Endothelial cell of umbilical vein (primary cell): ENCODE measurements around the gene PPME1. TPM values are rescaled to one million over a fixed set of nuclear protein-coding genes. Genes with fewer than 3 reads are reported as not detected.

Experiments
- BruUV-seq: library from RNA; stranded (reverse); fragments of 400-500 nt; replicated peaks from 2 replicates; lab custom pipeline; 2021; lab: Mats Ljungman, UMichigan
- CTCF ChIA-PET: fragments of 300-600, 350-600 bp; sonication (Branson Sonifier 250); formaldehyde crosslinking; loops from one replicate; lab custom pipeline; 2021; ENCODE audit warnings: antibody characterized with exemption, inconsistent platforms; lab: Charles Lee
- POLR2A ChIA-PET: fragments of 300-600, 350-600 bp; sonication (Branson Sonifier 250); formaldehyde crosslinking; loops from one replicate; lab custom pipeline; 2021; ENCODE audit warnings: antibody characterized with exemption, inconsistent platforms; lab: Charles Lee
- DNase-seq: peaks from one replicate; pipeline ENCODE4 v3.0.0-alpha.2; 2011; ENCODE audit warnings: low read depth, low spot score
- FAIRE-seq: peaks from 2 replicates; lab custom pipeline; 2011; peaks lifted over from hg19 to GRCh38; lab: Jason Lieb, UNC
- H2AFZ ChIP-seq: 2 replicates; pipeline ENCODE4 v1.6.0; 2012; ENCODE audit warnings: low read depth, low read length, control low read depth, inconsistent platforms
- H3K27ac ChIP-seq: 2 replicates; pipeline ENCODE4 v1.5.1; 2011; ENCODE audit warnings: low read depth, mild to moderate bottlenecking, control low read depth, low read length, moderate library complexity; ENCODE audit not compliant: insufficient read depth
- H3K27me3 ChIP-seq, 2 experiments: 2 replicates each; pipeline versions ENCODE4 v1.6.0 to v1.6.1; 2011; ENCODE audit warnings: low read length in 2 of 2, mixed read lengths in 1 of 2; ENCODE audit not compliant: control insufficient read depth in 2 of 2, insufficient read depth in 2 of 2
- H3K36me3 ChIP-seq, 2 experiments: 2 replicates in 1 of 2; 3 replicates in 1 of 2; pipeline ENCODE4 v1.5.1; 2011; ENCODE audit warnings: low read length in 2 of 2, mild to moderate bottlenecking in 1 of 2, moderate library complexity in 1 of 2; ENCODE audit not compliant: control insufficient read depth in 2 of 2, insufficient read depth in 2 of 2; ENCODE audit errors: extremely low read depth in 1 of 2
- H3K4me1 ChIP-seq: 3 replicates; pipeline ENCODE4 v1.5.1; 2011; ENCODE audit warnings: mild to moderate bottlenecking, low read length; ENCODE audit not compliant: control insufficient read depth, insufficient read depth; ENCODE audit errors: extremely low read depth
- H3K4me2 ChIP-seq: 2 replicates; pipeline ENCODE4 v1.6.1; 2011; ENCODE audit warnings: low read length, control low read depth, mixed read lengths; ENCODE audit not compliant: insufficient read depth
- H3K4me3 ChIP-seq, 3 experiments: fragments of 200-600 bp in 1 of 3; sonication (generic), shearing (Covaris generic) in 1 of 3; replicated peaks in 1 of 3; 2 replicates each; pipeline ENCODE4 v1.5.1; 2011 to 2016; ENCODE audit warnings: control low read depth in 3 of 3, low read length in 3 of 3, mild to moderate bottlenecking in 2 of 3, inconsistent platforms in 1 of 3, low read depth in 1 of 3, moderate library complexity in 1 of 3; ENCODE audit not compliant: insufficient read depth in 1 of 3
- H3K79me2 ChIP-seq: 2 replicates; pipeline ENCODE4 v1.6.0; 2012; ENCODE audit warnings: low read length, inconsistent platforms; ENCODE audit not compliant: control insufficient read depth, insufficient read depth
- H3K9ac ChIP-seq: replicated peaks from 2 replicates; pipeline ENCODE3; 2011; ENCODE audit warnings: low read length, control low read depth; ENCODE audit not compliant: insufficient read depth; ENCODE audit errors: extremely low read depth
- H3K9me1 ChIP-seq: replicated peaks from 3 replicates; pipeline ENCODE4 v1.6.0; 2011; ENCODE audit warnings: mild to moderate bottlenecking, low read length; ENCODE audit not compliant: control insufficient read depth, insufficient read depth; ENCODE audit errors: extremely low read depth
- H3K9me3 ChIP-seq: replicated peaks from 2 replicates; pipeline ENCODE4 v1.5.1; 2012; ENCODE audit warnings: low read length, inconsistent platforms; ENCODE audit not compliant: control insufficient read depth, insufficient read depth
- H4K20me1 ChIP-seq: replicated peaks from 2 replicates; pipeline ENCODE3; 2011; ENCODE audit warnings: mild to moderate bottlenecking, low read length; ENCODE audit not compliant: control insufficient read depth, insufficient read depth; ENCODE audit errors: extremely low read depth
- EZH2 ChIP-seq: IDR thresholded peaks from 2 replicates; pipeline ENCODE4 v1.6.1; 2012; ENCODE audit warnings: borderline replicate concordance, low read depth, mild to moderate bottlenecking, moderate library complexity, low read length, inconsistent platforms; ENCODE audit not compliant: severe bottlenecking
- FOS ChIP-seq: IDR thresholded peaks from 2 replicates; pipeline ENCODE4 v1.6.1; 2011; ENCODE audit warnings: mild to moderate bottlenecking, low read length, moderate library complexity, borderline replicate concordance; ENCODE audit not compliant: insufficient read depth
- GATA2 ChIP-seq: IDR thresholded peaks from 2 replicates; pipeline ENCODE4 v1.7.0; 2011; ENCODE audit warnings: low read depth, mild to moderate bottlenecking, moderate library complexity, mixed read lengths, low read length; ENCODE audit not compliant: insufficient read length, insufficient read depth
- JUN ChIP-seq: IDR thresholded peaks from 2 replicates; pipeline ENCODE4 v1.6.1; 2011; ENCODE audit warnings: borderline replicate concordance, low read depth; ENCODE audit not compliant: insufficient read length, insufficient read depth
- MAX ChIP-seq: IDR thresholded peaks from 2 replicates; pipeline ENCODE4 v1.6.1; 2011; ENCODE audit not compliant: insufficient read depth, insufficient read length
- POLR2A ChIP-seq: IDR thresholded peaks from 2 replicates; pipeline ENCODE4 v1.6.1; 2012; ENCODE audit warnings: low read depth, mild to moderate bottlenecking, control low read depth, low read length
- POLR2AphosphoS5 ChIP-seq: IDR thresholded peaks from 2 replicates; pipeline ENCODE4 v1.6.1; 2012; ENCODE audit warnings: low read depth, mild to moderate bottlenecking, control low read depth, low read length, moderate library complexity; ENCODE audit not compliant: insufficient read depth
- dilution Hi-C: fragments of 300-500 bp; cut with MboI; formaldehyde crosslinking; loops from one replicate; pipeline ENCODE4 v1.15.0; 2019; ENCODE audit warnings: low sequenced_read_pairs; ENCODE audit not compliant: extremely low pct_ligation_motif_present
- intact Hi-C: fragments of 100-400 bp; cut with micrococcal nuclease; formaldehyde crosslinking; loops from one replicate; pipeline ENCODE4 v1.10.0; 2022
- polyA plus RNA-seq, 4 experiments: library from polyadenylated mRNA; depleted of rRNA in 3 of 4; stranded (reverse) in 3 of 4; unstranded in 1 of 4; fragments of >200 nt; gene quantifications; 2 replicates each; pipeline versions ENCODE4 v1.2.1 to v1.2.3, GENCODE V29; 2011 to 2012; ENCODE audit warnings: missing spikeins in 1 of 4
- total RNA-seq: library from RNA; stranded (reverse); gene quantifications from 2 replicates; pipeline ENCODE4 v1.2.3, GENCODE V29; 2021
- TF ChIP-seq, protein P1 (sequence below), 2 donors: IDR thresholded peaks; 1 replicate in 1 of 2; 2 replicates in 1 of 2; pipeline ENCODE4 v1.5.1; 2011; ENCODE audit warnings: low read length in 2 of 2, mild to moderate bottlenecking in 2 of 2, moderate library complexity in 2 of 2, control low read depth in 1 of 2, inconsistent platforms in 1 of 2, low read depth in 1 of 2; ENCODE audit not compliant: insufficient read depth in 1 of 2; ENCODE audit errors: extremely low read depth in 1 of 2

The PPME1 gene
- total and polyA plus RNA-seq, 2 donors (not counting 3 experiments of a cell fraction or from before 2014, with no cell fraction given) = 37.2 to 49.9 TPM

GRCh38 chr11:74268456-74268855 is 97.4 kb downstream of the PPME1 start:
- no peak for FAIRE-seq
- no peaks in the 10 kb centered on the region for H3K9me1 ChIP-seq
- H3K27me3 ChIP-seq = no peaks in the 10 kb centered on the region
- H3K27ac ChIP-seq = no peak overlapping the region
- peaks cover 0 to 21% of the 10 kb centered on the region in 2 experiments for H3K36me3 ChIP-seq
- H3K9ac ChIP-seq = no peak overlapping the region
- no peak overlapping the region for H3K4me3 ChIP-seq
- DNase-seq = no peak
- no peak overlapping the region for H3K4me2 ChIP-seq
- intact Hi-C loops = no loop called here
- dilution Hi-C loops = no loop called here
- H3K9me3 ChIP-seq = no peaks in the 10 kb centered on the region
- no TSS peak for BruUV-seq
- TF ChIP-seq FOS = no peak
- no peak for TF ChIP-seq POLR2AphosphoS5
- TF ChIP-seq EZH2 = no peak
- no peak for TF ChIP-seq POLR2A
- TF ChIP-seq GATA2 = no peak
- TF ChIP-seq JUN = no peak
- TF ChIP-seq, protein P1, sequence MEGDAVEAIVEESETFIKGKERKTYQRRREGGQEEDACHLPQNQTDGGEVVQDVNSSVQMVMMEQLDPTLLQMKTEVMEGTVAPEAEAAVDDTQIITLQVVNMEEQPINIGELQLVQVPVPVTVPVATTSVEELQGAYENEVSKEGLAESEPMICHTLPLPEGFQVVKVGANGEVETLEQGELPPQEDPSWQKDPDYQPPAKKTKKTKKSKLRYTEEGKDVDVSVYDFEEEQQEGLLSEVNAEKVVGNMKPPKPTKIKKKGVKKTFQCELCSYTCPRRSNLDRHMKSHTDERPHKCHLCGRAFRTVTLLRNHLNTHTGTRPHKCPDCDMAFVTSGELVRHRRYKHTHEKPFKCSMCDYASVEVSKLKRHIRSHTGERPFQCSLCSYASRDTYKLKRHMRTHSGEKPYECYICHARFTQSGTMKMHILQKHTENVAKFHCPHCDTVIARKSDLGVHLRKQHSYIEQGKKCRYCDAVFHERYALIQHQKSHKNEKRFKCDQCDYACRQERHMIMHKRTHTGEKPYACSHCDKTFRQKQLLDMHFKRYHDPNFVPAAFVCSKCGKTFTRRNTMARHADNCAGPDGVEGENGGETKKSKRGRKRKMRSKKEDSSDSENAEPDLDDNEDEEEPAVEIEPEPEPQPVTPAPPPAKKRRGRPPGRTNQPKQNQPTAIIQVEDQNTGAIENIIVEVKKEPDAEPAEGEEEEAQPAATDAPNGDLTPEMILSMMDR (IDR thresholded peaks at IDR 0.05; ENCODE audit: extremely low read depth in 1 of 2, insufficient read depth in 1 of 2, low read depth in 1 of 2, low read length in 2 of 2) = no peak
- no peak for TF ChIP-seq MAX
- no peaks in the 10 kb centered on the region for H3K79me2 ChIP-seq
- H3K4me1 ChIP-seq = no peaks in the 10 kb centered on the region
- ChIA-PET CTCF (interaction anchor here (0.9 to 2.7 kb wide), 5 partner anchors 13 to 434 kb away, joined by 3 to 12 read pairs (median 4); no protein-coding TSS in a partner anchor), POLR2A (no interaction called here)
- no peaks in the 10 kb centered on the region for H4K20me1 ChIP-seq
- no peak overlapping the region for H2AFZ ChIP-seq
